Esophagus squamous epithelium (tissue), 4 donors: ENCODE results near the gene ALDH18A1.
"Not testable (repeated sequence)": the region's sequence is repeated elsewhere in the genome, so short reads cannot be mapped to it uniquely, and the experiment has no call there.

ENCODE experiments used
- POLR2A ChIP-seq, 4 donors: fragments of 450-650 bp; IDR thresholded peaks; one replicate each; pipeline ENCODE4 v1.6.1; 2017; ENCODE audit warnings: antibody characterized with exemption in 4 of 4, mild to moderate bottlenecking in 4 of 4, moderate library complexity in 3 of 4
- TF ChIP-seq, protein P1 (sequence below), 6 experiments: fragments of 450-650 bp in 4 of 6; fragments of 200-600 bp in 2 of 6; sonication (generic) in 2 of 6; IDR thresholded peaks; one replicate each; pipeline ENCODE4 v1.5.1; 2016 to 2019; ENCODE audit warnings: antibody characterized with exemption in 6 of 6, mild to moderate bottlenecking in 4 of 6, moderate library complexity in 4 of 6

DNA sequence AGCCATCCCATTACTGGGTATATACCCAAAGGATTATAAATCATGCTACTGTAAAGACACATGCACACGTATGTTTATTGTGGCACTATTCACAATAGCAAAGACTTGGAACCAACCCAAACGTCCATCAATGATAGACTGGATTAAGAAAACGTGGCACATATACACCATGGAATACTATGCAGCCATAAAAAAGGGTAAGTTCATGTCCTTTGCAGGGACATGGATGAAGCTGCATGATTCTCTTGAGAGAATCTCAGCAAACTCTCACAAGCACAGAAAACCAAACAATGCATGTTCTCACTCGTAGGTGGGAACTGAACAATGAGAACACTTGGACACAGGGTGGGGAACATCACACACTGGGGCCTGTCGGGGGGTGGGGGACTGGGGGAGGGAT is 36.1 kb downstream of the ALDH18A1 start:
- TF ChIP-seq, protein P1, sequence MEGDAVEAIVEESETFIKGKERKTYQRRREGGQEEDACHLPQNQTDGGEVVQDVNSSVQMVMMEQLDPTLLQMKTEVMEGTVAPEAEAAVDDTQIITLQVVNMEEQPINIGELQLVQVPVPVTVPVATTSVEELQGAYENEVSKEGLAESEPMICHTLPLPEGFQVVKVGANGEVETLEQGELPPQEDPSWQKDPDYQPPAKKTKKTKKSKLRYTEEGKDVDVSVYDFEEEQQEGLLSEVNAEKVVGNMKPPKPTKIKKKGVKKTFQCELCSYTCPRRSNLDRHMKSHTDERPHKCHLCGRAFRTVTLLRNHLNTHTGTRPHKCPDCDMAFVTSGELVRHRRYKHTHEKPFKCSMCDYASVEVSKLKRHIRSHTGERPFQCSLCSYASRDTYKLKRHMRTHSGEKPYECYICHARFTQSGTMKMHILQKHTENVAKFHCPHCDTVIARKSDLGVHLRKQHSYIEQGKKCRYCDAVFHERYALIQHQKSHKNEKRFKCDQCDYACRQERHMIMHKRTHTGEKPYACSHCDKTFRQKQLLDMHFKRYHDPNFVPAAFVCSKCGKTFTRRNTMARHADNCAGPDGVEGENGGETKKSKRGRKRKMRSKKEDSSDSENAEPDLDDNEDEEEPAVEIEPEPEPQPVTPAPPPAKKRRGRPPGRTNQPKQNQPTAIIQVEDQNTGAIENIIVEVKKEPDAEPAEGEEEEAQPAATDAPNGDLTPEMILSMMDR (IDR thresholded peaks at IDR 0.05) = not testable (repeated sequence)
- TF ChIP-seq POLR2A (IDR thresholded peaks at IDR 0.05) = not testable (repeated sequence)
